ENCODE measurements around the gene RAB20. TPM values are rescaled to one million over a fixed set of nuclear protein-coding genes. Genes with fewer than 3 reads are reported as not detected.

Gene RAB20
- total and polyA plus RNA-seq, 2 of the 8 experiments (the other 6 are each of a cell fraction or from before 2014, with no cell fraction given) = 14.8 to 27.9 TPM

GRCh38 chr13:110503979-110504499 is 57.5 kb downstream of the RAB20 start:
- Histone ChIP-seq H4K8ac (ENCODE audit: extremely low read depth, insufficient read depth, low read length) (no peak overlapping the region), H3K14ac (ENCODE audit: insufficient read length) (no peak overlapping the region), H3K79me1 (ENCODE audit: low read depth, low read length) (no peaks in the 10 kb centered on the region; the same call in 1 of the 2 replicates), H2BK120ac (replicated peaks; ENCODE audit: low read depth, low read length) (no peak overlapping the region), H3K23ac (ENCODE audit: insufficient read length) (no peak overlapping the region), H3K4ac (replicated peaks; ENCODE audit: insufficient read length, low read depth, low read length) (no peak overlapping the region), H3K79me2 (ENCODE audit: control insufficient read depth in 1 of 2, insufficient read depth in 2 of 2, low read length in 2 of 2) (no peaks in the 10 kb centered on the region), H3K27me3 (replicated peaks in 1 of 4; ENCODE audit: control insufficient read depth in 3 of 4, extremely low read depth in 1 of 4, insufficient read depth in 3 of 4, low read length in 3 of 4) (no peaks in the 10 kb centered on the region; a peak in 1 of 7 replicates), H3K36me3 (ENCODE audit: control insufficient read depth in 2 of 4, insufficient read depth in 4 of 4, low read length in 3 of 4) (peaks cover 6 to 49% (median 25%) of the 10 kb centered on the region in 4 experiments; a peak in 6 of 8 replicates), H3K9ac (replicated peaks in 1 of 4; ENCODE audit: extremely low read depth in 1 of 4, low read depth in 3 of 4, low read length in 3 of 4) (no peak overlapping the region), H3K18ac (ENCODE audit: extremely low read depth, low read length) (no peak overlapping the region), H3K4me1 (replicated peaks in 1 of 4; ENCODE audit: control insufficient read depth in 3 of 4, insufficient read depth in 4 of 4, low read length in 3 of 4) (no peaks in the 10 kb centered on the region), H3K4me2 (ENCODE audit: insufficient read depth in 1 of 2, low read depth in 2 of 2, low read length in 2 of 2) (no peak overlapping the region), H2BK15ac (ENCODE audit: low read length) (no peak overlapping the region), H3K27ac (ENCODE audit: low read depth, low read length) (no peak overlapping the region), H2AK5ac (ENCODE audit: low read depth, low read length) (no peak overlapping the region), H3K4me3 (ENCODE audit: extremely low read depth in 1 of 4, insufficient read depth in 2 of 4, low read depth in 3 of 4, low read length in 4 of 4) (no peak overlapping the region), H2AFZ (ENCODE audit: low read length) (no peak overlapping the region), H3K9me3 (ENCODE audit: insufficient read depth in 2 of 2, low read depth in 1 of 2, low read length in 1 of 2) (no peaks in the 10 kb centered on the region), H4K20me1 (replicated peaks in 1 of 2; ENCODE audit: control insufficient read depth in 1 of 2, insufficient read depth in 2 of 2, low read length in 2 of 2) (no peaks in the 10 kb centered on the region), H4K91ac (replicated peaks; ENCODE audit: insufficient read length, low read length) (no peak overlapping the region), H2BK5ac (ENCODE audit: low read depth, low read length) (no peak overlapping the region), H3K23me2 (ENCODE audit: low read depth, low read length) (no peaks in the 10 kb centered on the region), H2BK12ac (ENCODE audit: low read depth, low read length) (no peak overlapping the region), H3K56ac (replicated peaks; ENCODE audit: insufficient read length, low read depth, low read length) (no peak overlapping the region), H4K5ac (ENCODE audit: insufficient read length, low read depth, low read length) (no peak overlapping the region), H2BK20ac (ENCODE audit: low read length) (no peak overlapping the region)
- WGBS, 2 experiments (ENCODE audit: extremely low coverage in 1 of 2, insufficient coverage in 1 of 2, insufficient read length in 1 of 2, insufficient replicate concordance in 2 of 2, low coverage in 1 of 2, low lambda C conversion rate in 2 of 2, missing lambda C conversion rate in 1 of 2) = 90% methylated on average over 12 of the region's 18 CpGs; no CpG with 5 or more reads in 1 of the 2 experiments
- FAIRE-seq = no peak
- ChIA-PET CTCF (ENCODE audit: partially characterized antibody) (interaction anchor here (0.7 to 1.9 kb wide), 3 partner anchors 20 to 285 kb away, joined by 3 to 4 read pairs (median 3); no protein-coding TSS in a partner anchor), POLR2A (ENCODE audit: partially characterized antibody) (interaction anchor here (1.0 kb wide), 1 partner anchor 17 kb away, joined by 5 read pairs; no protein-coding TSS in a partner anchor)
- no peak for DNase-seq (ENCODE audit: low read depth in 1 of 2, low spot score in 2 of 2)
- TF ChIP-seq CBX8 (IDR thresholded peaks at IDR 0.05; ENCODE audit: borderline replicate concordance, low read depth, low read length) (no peak), EGR1 (IDR thresholded peaks at IDR 0.05; ENCODE audit: borderline replicate concordance, low read depth, low read length) (no peak), TAF1 (IDR thresholded peaks at IDR 0.05; ENCODE audit: low read depth, low read length) (no peak), BRCA1 (IDR thresholded peaks at IDR 0.05; ENCODE audit: low read depth, low read length) (no peak), CHD2 (IDR thresholded peaks at IDR 0.05; ENCODE audit: low read length) (no peak), E2F6 (IDR thresholded peaks at IDR 0.05) (no peak), CBX5 (IDR thresholded peaks at IDR 0.05; ENCODE audit: low read depth, low read length) (no peak), USF2 (IDR thresholded peaks at IDR 0.05; ENCODE audit: low read length) (no peak), NRF1 (IDR thresholded peaks at IDR 0.05; ENCODE audit: low read depth, low read length) (no peak), EZH2 (IDR thresholded peaks at IDR 0.05; ENCODE audit: low read depth, low read length, severe bottlenecking) (no peak)
